Subcutaneous abdominal adipose tissue (tissue), 5 donors: Measurements from ENCODE around the gene DPH2.

Source experiments
- H3K27ac ChIP-seq: one replicate; pipeline ENCODE4 v1.7.0; 2013; ENCODE audit warnings: low read depth, mild to moderate bottlenecking, inconsistent platforms, low read length, moderate library complexity
- H3K27me3 ChIP-seq, 5 donors: one replicate each; pipeline ENCODE4 v1.7.0; 2013; ENCODE audit warnings: low read length in 5 of 5, inconsistent platforms in 1 of 5; ENCODE audit not compliant: control insufficient read depth in 5 of 5, insufficient read depth in 4 of 5
- H3K36me3 ChIP-seq, 5 donors: one replicate each; pipeline ENCODE4 v1.7.0; 2013; ENCODE audit warnings: low read length in 5 of 5; ENCODE audit not compliant: control insufficient read depth in 5 of 5, insufficient read depth in 5 of 5
- H3K4me1 ChIP-seq, 5 donors: one replicate each; pipeline ENCODE4 v1.7.0; 2013; ENCODE audit warnings: low read length in 5 of 5, mild to moderate bottlenecking in 3 of 5, moderate library complexity in 1 of 5; ENCODE audit not compliant: control insufficient read depth in 5 of 5, insufficient read depth in 5 of 5
- H3K4me3 ChIP-seq, 5 donors: one replicate each; pipeline ENCODE4 v1.7.0; 2013; ENCODE audit warnings: low read length in 5 of 5, low read depth in 1 of 5
- H3K9ac ChIP-seq, 5 donors: one replicate each; pipeline ENCODE4 v1.7.0; 2013; ENCODE audit warnings: low read length in 5 of 5, mild to moderate bottlenecking in 4 of 5, moderate library complexity in 3 of 5
- H3K9me3 ChIP-seq, 5 donors: one replicate each; pipeline ENCODE4 v1.7.0; 2013; ENCODE audit warnings: low read length in 5 of 5; ENCODE audit not compliant: control insufficient read depth in 5 of 5
- donor health status: healthy.
- donor health status: healthy.
- donor health status: healthy.
- donor health status: healthy.
- donor health status: healthy.

DPH2 gene

GRCh38 chr1:44014365-44015104 lies 44.7 kb downstream of the DPH2 start:
- H3K9me3 ChIP-seq = no peaks in the 10 kb centered on the region
- H3K36me3 ChIP-seq = no peaks in the 10 kb centered on the region
- no peak overlapping the region for H3K9ac ChIP-seq
- H3K4me3 ChIP-seq = no peak overlapping the region
- no peaks in the 10 kb centered on the region for H3K4me1 ChIP-seq
- peaks cover 0 to 13% (median 4%) of the 10 kb centered on the region in 5 donors for H3K27me3 ChIP-seq
- no peak overlapping the region for H3K27ac ChIP-seq

GRCh38 chr1:44015206-44015605 lies 45.4 kb downstream of the DPH2 start:
- Histone ChIP-seq H3K36me3 (no peaks in the 10 kb centered on the region), H3K27me3 (peaks cover 0 to 13% (median 4%) of the 10 kb centered on the region in 5 donors), H3K4me3 (no peak overlapping the region), H3K9ac (no peak overlapping the region), H3K9me3 (no peaks in the 10 kb centered on the region), H3K4me1 (no peaks in the 10 kb centered on the region), H3K27ac (no peak overlapping the region)

DNA sequence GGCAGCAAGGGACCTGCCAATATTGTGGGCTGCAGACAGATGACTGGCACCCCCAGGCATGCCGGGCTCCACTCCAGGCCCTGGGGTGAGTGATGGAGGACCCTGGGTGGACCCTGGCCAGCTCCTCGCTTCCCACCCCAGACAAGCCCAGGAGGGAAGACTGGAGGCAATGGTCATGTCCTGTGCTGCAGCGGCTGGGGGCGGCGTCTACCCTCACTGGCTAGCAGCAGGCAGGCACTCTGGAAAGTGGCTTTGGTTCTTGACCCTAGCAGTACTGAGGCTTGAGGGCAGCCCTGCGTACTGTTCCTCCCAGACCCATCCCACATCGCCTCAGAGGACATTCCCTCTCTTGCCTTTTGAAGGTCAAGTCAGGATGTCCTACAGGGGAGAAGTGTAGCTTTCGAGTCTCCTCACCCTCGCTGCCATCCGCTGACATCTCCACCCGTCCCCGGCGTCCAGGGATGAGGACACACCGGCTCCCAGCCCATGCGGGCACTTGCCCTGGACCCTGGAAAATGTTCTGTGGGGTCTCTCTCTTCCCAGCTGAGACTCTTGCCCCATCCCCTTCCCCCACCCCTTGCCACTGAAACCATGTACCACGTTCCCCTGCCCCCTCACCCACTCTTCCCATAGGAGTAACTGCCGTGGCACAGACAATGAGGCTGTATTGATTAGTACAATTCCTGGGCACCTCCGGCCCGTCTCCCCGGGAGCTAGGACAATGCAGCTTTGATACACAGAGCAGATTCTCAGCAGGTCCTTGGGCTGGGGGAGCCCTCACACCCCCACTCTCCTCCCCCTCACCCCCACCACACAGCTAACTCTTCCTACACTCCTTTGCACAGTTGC lies 46.5 kb downstream of the DPH2 start:
- H3K27me3 ChIP-seq = peaks cover 0 to 13% (median 4%) of the 10 kb centered on the region in 5 donors
- H3K4me1 ChIP-seq = no peaks in the 10 kb centered on the region
- H3K27ac ChIP-seq = no peak overlapping the region

GRCh38 chr1:44016890-44017400 lies 47.1 kb downstream of the DPH2 start:
- no peak overlapping the region for H3K9ac ChIP-seq
- H3K4me3 ChIP-seq = no peak overlapping the region
- H3K27ac ChIP-seq = no peak overlapping the region
- no peaks in the 10 kb centered on the region for H3K9me3 ChIP-seq
- peaks cover 0 to 13% (median 4%) of the 10 kb centered on the region in 5 donors for H3K27me3 ChIP-seq
- no peaks in the 10 kb centered on the region for H3K4me1 ChIP-seq
- H3K36me3 ChIP-seq = no peaks in the 10 kb centered on the region

More for the DNA sequence above, 46.5 kb downstream of the DPH2 start:
- Histone ChIP-seq H3K4me3 (no peak overlapping the region), H3K36me3 (no peaks in the 10 kb centered on the region), H3K9me3 (no peaks in the 10 kb centered on the region), H3K9ac (no peak overlapping the region)

DNA sequence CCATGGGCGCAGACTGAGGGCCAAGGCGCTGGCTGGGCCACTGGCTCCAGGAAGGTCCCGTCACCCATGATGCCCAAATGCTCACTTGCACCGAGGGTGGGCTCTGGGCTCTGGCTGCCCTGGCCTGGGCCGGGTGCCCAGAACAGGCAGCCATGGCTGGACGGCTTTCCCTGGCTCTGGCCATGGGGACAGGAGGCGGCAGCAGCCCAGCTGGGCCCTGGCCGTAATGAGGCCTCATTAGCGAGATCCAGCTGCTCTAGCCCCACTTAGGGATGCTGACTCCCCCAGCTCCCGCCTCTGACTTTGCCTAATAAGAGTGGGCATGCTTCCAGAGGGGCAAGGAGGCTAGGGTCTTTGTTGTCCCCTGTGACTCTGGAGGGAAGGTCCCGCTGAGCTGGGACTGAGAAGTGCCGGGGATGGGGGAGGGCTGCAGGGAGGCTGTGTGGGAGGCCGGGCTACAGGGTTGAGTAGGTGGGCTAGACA lies 49.7 kb downstream of the DPH2 start:
- Histone ChIP-seq H3K9ac (no peak overlapping the region), H3K9me3 (no peaks in the 10 kb centered on the region), H3K36me3 (no peaks in the 10 kb centered on the region), H3K27me3 (peaks cover 0 to 13% (median 0%) of the 10 kb centered on the region in 5 donors), H3K4me3 (no peak overlapping the region), H3K4me1 (no peaks in the 10 kb centered on the region), H3K27ac (no peak overlapping the region)

GRCh38 chr1:44020464-44020863 lies 50.7 kb downstream of the DPH2 start:
- Histone ChIP-seq H3K36me3 (no peaks in the 10 kb centered on the region), H3K9ac (no peak overlapping the region), H3K4me1 (no peaks in the 10 kb centered on the region), H3K9me3 (no peaks in the 10 kb centered on the region), H3K27ac (no peak overlapping the region), H3K27me3 (peaks cover 0 to 13% (median 0%) of the 10 kb centered on the region in 5 donors), H3K4me3 (no peak overlapping the region)

DNA sequence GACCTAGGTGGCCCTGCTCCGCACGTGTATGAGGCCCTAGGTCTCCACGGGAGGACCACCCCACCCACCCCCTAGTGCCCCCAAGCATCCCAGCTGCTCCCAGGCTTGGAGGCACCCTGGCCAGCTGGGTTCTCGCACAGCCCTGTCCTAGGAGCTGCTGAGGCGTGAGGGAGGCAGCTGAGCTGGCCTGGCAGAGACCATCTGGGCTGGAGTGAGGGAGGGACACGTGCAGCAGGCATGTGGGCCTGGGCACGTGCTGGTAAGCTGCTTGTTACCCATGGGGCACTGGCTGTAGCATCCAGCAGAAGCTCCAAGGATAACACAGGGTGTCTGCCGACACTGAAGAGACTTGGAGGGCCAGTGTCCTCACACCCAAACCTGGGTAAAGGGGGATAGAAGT lies 51.3 kb downstream of the DPH2 start:
- Histone ChIP-seq H3K4me1 (no peaks in the 10 kb centered on the region), H3K27ac (no peak overlapping the region), H3K9ac (no peak overlapping the region), H3K4me3 (no peak overlapping the region), H3K9me3 (no peaks in the 10 kb centered on the region), H3K36me3 (no peaks in the 10 kb centered on the region), H3K27me3 (peaks cover 0 to 13% (median 0%) of the 10 kb centered on the region in 5 donors)

GRCh38 chr1:44021581-44022321 lies 51.9 kb downstream of the DPH2 start:
- Histone ChIP-seq H3K4me1 (no peaks in the 10 kb centered on the region), H3K9ac (no peak overlapping the region)

More at GRCh38 chr1:44021581-44022321, 51.9 kb downstream of the DPH2 start:
- no peak overlapping the region for H3K4me3 ChIP-seq
- no peaks in the 10 kb centered on the region for H3K36me3 ChIP-seq
- H3K9me3 ChIP-seq = no peaks in the 10 kb centered on the region
- no peak overlapping the region for H3K27ac ChIP-seq
- H3K27me3 ChIP-seq = peaks cover 0 to 11% (median 0%) of the 10 kb centered on the region in 5 donors
